HG02981 (cell line): ENCODE measurements around the gene MEF2B.
"Not testable (repeated sequence)": the region's sequence is repeated elsewhere in the genome, so short reads cannot be mapped to it uniquely, and the experiment has no call there.

Experiments
- ATAC-seq: cut with Tn5 transposase; IDR thresholded peaks from one replicate; pipeline ENCODE4 v1.9.1; 2021; ENCODE audit warnings: mild to moderate bottlenecking, moderate library complexity; ENCODE audit not compliant: unreplicated experiment

The MEF2B gene

DNA sequence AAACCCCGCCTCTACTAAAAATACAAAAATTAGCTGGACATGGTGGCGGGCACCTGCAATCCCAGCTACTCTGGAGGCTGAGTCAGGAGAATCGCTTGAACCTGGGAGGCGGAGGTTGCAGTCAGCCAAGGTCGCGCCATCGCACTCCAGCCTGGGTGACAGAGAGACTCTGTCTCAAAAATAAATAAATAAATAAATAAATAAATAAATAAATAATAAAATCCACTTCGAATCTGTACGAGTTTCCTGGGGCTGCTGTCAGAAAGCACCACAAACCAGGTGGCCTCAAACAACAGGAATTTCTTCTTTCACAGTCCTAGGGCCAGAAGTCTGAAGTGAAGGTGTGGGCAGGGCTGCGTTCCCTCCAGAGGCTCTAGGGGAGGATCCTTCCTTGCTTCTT lies 67.5 kb downstream of the MEF2B start:
- not testable (repeated sequence) for ATAC-seq

GRCh38 chr19:19101540-19101939 lies 68.5 kb downstream of the MEF2B start:
- ATAC-seq, result no peak

DNA sequence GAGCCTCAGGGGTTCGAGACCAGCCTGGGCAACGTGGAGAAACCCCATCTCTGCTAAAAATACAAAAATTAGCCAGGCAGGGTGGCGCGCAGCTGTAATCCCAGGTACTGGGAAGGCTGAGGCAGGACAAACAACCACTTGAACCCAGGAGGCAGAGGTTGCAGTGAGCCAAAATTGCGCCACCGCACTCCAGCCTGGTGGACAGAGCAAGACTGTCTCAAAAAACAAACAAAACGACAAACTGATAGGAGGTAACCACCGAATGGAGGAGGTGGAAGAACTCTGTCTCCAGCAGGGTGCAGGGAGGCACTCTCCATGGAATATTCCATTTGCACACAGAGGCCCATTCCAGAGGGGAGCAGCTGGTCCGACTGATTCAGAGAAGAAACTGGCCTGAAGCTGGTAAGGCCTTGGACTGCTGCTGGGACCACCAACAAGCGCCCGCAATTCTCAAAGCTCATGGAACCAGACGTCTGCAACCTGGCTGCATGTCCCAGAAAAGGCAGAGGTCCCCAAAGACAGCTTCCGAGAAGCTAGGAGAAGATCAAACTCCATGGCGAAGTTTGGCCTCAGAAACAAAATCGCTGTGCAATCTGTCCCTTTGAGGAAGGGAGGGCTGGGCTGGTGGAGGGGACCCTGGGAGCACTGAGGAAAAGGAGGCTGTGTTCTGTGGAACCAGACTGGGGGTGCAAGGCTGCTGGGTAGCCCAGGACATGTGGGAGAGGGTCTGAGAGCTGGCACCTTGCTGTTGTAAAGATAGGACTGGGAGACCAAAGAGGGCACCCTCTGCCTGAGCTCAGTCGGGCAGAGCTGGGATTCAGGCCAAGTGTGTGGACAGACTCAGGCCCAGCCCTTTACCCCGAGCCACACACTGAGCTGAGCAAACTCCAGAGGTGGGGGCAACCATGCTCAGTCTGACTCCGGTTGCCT lies 71.1 kb downstream of the MEF2B start:
- no peak for ATAC-seq

DNA sequence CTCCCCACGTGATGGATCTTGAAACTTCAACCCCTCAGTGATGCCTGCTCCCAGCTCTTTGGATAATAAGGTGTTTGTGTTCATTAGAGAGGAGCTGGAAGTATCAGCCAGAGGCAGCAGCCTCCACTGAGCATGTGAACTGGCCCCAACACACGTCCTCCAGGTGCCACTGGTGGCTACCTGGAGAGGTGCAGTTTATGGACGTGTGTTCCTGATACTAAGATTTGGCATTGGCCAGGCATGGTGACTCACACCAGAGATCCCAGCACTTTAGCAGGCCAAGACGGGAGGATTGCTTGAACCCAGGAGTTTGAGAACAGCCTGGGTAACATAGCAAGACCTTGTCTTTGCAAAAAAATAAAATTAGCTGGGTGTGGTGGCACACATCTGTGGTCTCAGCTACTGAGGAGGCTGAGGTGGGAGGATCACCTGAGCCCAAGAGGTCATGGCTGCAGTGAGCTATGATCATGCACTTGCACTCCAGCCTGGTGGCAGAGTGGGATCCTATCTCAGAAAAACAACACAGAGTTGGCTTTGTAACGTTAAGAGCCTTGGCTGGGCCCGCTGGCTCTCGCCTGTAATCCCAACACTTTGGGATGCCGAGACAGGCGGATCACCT lies 71.9 kb downstream of the MEF2B start:
- ATAC-seq, result no peak

DNA sequence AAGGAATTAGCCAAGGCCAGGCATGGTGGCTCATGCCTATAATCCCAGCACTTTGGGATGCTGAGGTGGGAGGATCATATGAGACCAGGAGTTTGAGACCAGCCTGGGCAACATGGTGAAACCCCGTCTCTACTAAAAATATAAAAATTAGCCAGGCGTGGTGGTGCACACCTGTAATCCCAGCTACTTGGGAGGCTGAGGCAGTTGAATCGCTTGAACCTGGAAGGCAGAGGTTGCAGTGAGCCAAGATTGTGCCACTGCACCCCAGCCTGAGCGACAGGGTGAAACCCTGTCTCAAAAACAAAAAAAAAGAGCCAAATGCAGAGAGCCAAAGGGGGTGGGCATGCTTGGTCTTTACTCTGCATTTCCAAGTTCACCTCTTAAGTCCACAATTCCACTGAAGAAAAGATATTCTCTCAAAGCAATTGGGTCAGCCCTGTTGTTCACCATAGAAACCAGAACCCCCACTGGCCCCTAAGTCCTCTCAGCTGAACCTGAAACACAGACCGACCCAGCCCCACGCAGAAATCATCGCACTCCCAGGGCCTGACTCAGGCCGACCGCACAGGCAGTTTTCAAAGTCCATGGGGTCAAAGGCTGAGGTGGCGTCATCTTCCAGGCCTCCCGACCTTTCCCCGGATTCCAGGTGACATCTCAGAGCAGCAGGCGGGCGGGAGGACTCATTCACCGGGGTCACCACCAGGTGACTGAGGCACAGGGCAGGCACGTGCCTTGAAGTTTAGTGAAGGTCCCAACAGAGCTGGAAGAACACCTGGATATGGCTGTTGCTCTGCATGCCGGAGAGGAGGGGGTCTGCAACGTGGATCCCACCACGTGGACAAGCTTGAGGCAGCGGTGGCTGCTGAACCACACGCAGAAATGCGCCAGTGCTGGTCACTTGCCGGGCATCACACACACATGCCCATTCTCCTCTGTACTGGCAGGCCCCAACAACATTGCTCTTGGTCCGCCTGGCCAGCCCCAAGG lies 73.1 kb downstream of the MEF2B start:
- ATAC-seq, result no peak

DNA sequence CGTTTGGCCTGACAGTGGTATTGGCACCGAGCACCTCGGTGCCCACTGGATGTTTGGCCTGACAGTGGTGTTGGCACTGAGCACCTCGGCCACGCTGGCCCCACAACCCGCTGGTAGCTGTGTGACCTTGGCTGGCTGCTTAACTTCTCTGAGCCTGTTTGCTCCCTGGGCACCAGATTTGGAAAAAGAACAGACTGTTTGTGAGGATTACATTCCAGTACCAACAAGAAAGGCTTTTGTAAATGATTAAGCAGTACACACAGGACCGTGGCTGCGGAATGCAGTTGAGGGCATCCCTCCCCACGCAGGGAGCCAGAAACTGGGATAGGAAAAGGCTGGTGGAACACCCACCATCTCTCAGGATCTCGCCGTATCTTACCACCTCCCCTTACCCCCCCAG lies 74.4 kb downstream of the MEF2B start:
- ATAC-seq, result no peak
